Breast epithelium (tissue), 4 donors: ENCODE results near the gene TMEM242. TPM values are rescaled to one million over a fixed set of nuclear protein-coding genes. Genes with fewer than 3 reads are reported as not detected.

Experiments
- DNase-seq, 2 donors: peaks; one replicate each; pipeline ENCODE4 v3.0.0-alpha.2; 2019; ENCODE audit warnings: low spot score in 2 of 2
- H3K27ac ChIP-seq, 2 donors: fragments of 200-600 bp; sonication (generic) in 1 of 2; one replicate each; pipeline ENCODE4 v1.5.1; 2016 to 2019; ENCODE audit warnings: mild to moderate bottlenecking in 1 of 2
- H3K27me3 ChIP-seq, 2 donors: fragments of 200-600 bp; sonication (generic) in 1 of 2; one replicate each; pipeline versions ENCODE4 v1.5.1 to v1.6.0; 2017 to 2019; ENCODE audit warnings: control low read depth in 1 of 2, mild to moderate bottlenecking in 1 of 2
- H3K36me3 ChIP-seq: fragments of 200-600 bp; one replicate; pipeline ENCODE4 v1.5.1; 2019
- H3K4me1 ChIP-seq, 2 donors: fragments of 200-600 bp; sonication (generic); one replicate each; pipeline ENCODE4 v1.5.1; 2016 to 2019; ENCODE audit warnings: control low read depth in 1 of 2
- H3K4me3 ChIP-seq, 3 donors: fragments of 200-600 bp; sonication (generic); 1 replicate in 2 of 3; 2 replicates in 1 of 3; pipeline ENCODE4 v1.5.1; 2016 to 2019; ENCODE audit warnings: mild to moderate bottlenecking in 3 of 3, moderate library complexity in 2 of 3
- H3K9me3 ChIP-seq, 2 donors: fragments of 200-600 bp; sonication (generic) in 1 of 2; one replicate each; pipeline ENCODE4 v1.5.1; 2016 to 2019; ENCODE audit warnings: control low read depth in 1 of 2
- CTCF ChIP-seq, 3 donors: fragments of 450-650 bp; IDR thresholded peaks; one replicate each; pipeline ENCODE4 v1.5.1; 2016 to 2017; ENCODE audit warnings: antibody characterized with exemption in 3 of 3, mild to moderate bottlenecking in 3 of 3, moderate library complexity in 3 of 3
- POLR2A ChIP-seq: fragments of 450-650 bp; IDR thresholded peaks from one replicate; pipeline ENCODE4 v1.6.1; 2016; ENCODE audit warnings: antibody characterized with exemption, mild to moderate bottlenecking, moderate library complexity
- POLR2AphosphoS5 ChIP-seq, 3 donors: sonication (generic); formaldehyde crosslinking; IDR thresholded peaks; one replicate each; pipeline ENCODE4 v1.6.1; 2017; ENCODE audit warnings: antibody characterized with exemption in 3 of 3
- intact Hi-C: fragments of 100-400 bp; cut with DNase I; formaldehyde crosslinking; loops from one replicate; pipeline ENCODE4 v1.15.1; 2023; ENCODE audit warnings: low total_unique reads
- total RNA-seq, 3 donors: library from RNA; depleted of rRNA; stranded (reverse); fragments of >200 nt; gene quantifications; one replicate each; pipeline ENCODE4 v1.1.0, GENCODE V29; 2016

Gene TMEM242
- 1 to 10 TPM; 5.3 to 7.9 (median 7.3) TPM for total RNA-seq

- peak; percentile 80 to 92 for DNase-seq
- Histone ChIP-seq H3K9me3 (no peaks in the 10 kb centered on the region), H3K4me1 (no peaks in the 10 kb centered on the region), H3K36me3 (no peaks in the 10 kb centered on the region), H3K4me3 (peak within 1 kb of the TSS; percentile 81 to 91 (median 88)), H3K27me3 (no peaks in the 10 kb centered on the region), H3K27ac (peak within 1 kb of the TSS; percentile 89 to 96)
- peak; percentile 78 to 94 (median 88) for TF ChIP-seq POLR2AphosphoS5 (IDR thresholded peaks at IDR 0.05)
- peak; percentile 9 to 41 (median 21) for TF ChIP-seq CTCF (IDR thresholded peaks at IDR 0.05)
- TF ChIP-seq POLR2A: peak; percentile 75
- intact Hi-C loops: no loop called here
Observed at GRCh38 chr6:157323255-157323965, at the start of gene TMEM242. TMEM242 (minus strand) TSS chr6:157323519; CDS start chr6:157323499, 20 bp downstream.

- no peaks in the 10 kb centered on the region for H3K27me3 ChIP-seq
- intact Hi-C loops: no loop called here
- no peak for DNase-seq
Observed at GRCh38 chr6:157372501-157373280, 49.4 kb upstream of the TMEM242 start.

GRCh38 chr6:157370755-157371154 lies 47.4 kb upstream of the TMEM242 start:
- TF ChIP-seq POLR2A (no peak), CTCF (IDR thresholded peaks at IDR 0.05) (no peak), POLR2AphosphoS5 (IDR thresholded peaks at IDR 0.05) (no peak)
- H3K27ac ChIP-seq: no peak overlapping the region
- DNase-seq: no peak
- no peaks in the 10 kb centered on the region for H3K36me3 ChIP-seq
- H3K4me1 ChIP-seq: no peaks in the 10 kb centered on the region
- H3K9me3 ChIP-seq: no peaks in the 10 kb centered on the region
- no peak overlapping the region for H3K4me3 ChIP-seq
- intact Hi-C loops: no loop called here
- H3K27me3 ChIP-seq: no peaks in the 10 kb centered on the region

More at GRCh38 chr6:157372501-157373280, 49.4 kb upstream of the TMEM242 start:
- no peak for TF ChIP-seq CTCF (IDR thresholded peaks at IDR 0.05)
- TF ChIP-seq POLR2A: no peak
- no peak for TF ChIP-seq POLR2AphosphoS5 (IDR thresholded peaks at IDR 0.05)
- H3K4me3 ChIP-seq: no peak overlapping the region
- H3K36me3 ChIP-seq: no peaks in the 10 kb centered on the region
- H3K4me1 ChIP-seq: no peaks in the 10 kb centered on the region
- H3K9me3 ChIP-seq: no peaks in the 10 kb centered on the region
- no peak overlapping the region for H3K27ac ChIP-seq

- H3K36me3 ChIP-seq: no peaks in the 10 kb centered on the region
- intact Hi-C loops: no loop called here
- TF ChIP-seq POLR2AphosphoS5 (IDR thresholded peaks at IDR 0.05): no peak
- no peak for TF ChIP-seq POLR2A
- TF ChIP-seq CTCF (IDR thresholded peaks at IDR 0.05): no peak
Observed at GRCh38 chr6:157368359-157369049, 45.2 kb upstream of the TMEM242 start.

More at GRCh38 chr6:157368359-157369049, 45.2 kb upstream of the TMEM242 start:
- no peaks in the 10 kb centered on the region for H3K4me1 ChIP-seq
- DNase-seq: no peak
- H3K27me3 ChIP-seq: no peaks in the 10 kb centered on the region
- no peaks in the 10 kb centered on the region for H3K9me3 ChIP-seq
- no peak overlapping the region for H3K27ac ChIP-seq
- H3K4me3 ChIP-seq: no peak overlapping the region
